ENCODE data around the gene OPHN1. TPM values are rescaled to one million over a fixed set of nuclear protein-coding genes. Genes with fewer than 3 reads are reported as not detected.

OPHN1 gene
- polyA plus RNA-seq, 1 donor from 2014 or later: not detected

GRCh38 chrX:68147848-68148247 is 285.4 kb downstream of the OPHN1 start:
- H3K4me3 Mint-ChIP-seq: no peak overlapping the region
- H3K9me3 Mint-ChIP-seq: no peaks in the 10 kb centered on the region
- no peaks in the 10 kb centered on the region for H3K36me3 Mint-ChIP-seq
- H3K27ac Mint-ChIP-seq: no peak overlapping the region
- no peaks in the 10 kb centered on the region for H3K27me3 Mint-ChIP-seq
- no peaks in the 10 kb centered on the region for H3K4me1 Mint-ChIP-seq

GRCh38 chrX:68146054-68146453 is 287.2 kb downstream of the OPHN1 start:
- Mint-ChIP-seq H3K27me3 (no peaks in the 10 kb centered on the region), H3K36me3 (no peaks in the 10 kb centered on the region), H3K4me3 (no peak overlapping the region), H3K9me3 (no peaks in the 10 kb centered on the region), H3K4me1 (no peaks in the 10 kb centered on the region), H3K27ac (no peak overlapping the region)

GRCh38 chrX:68139791-68140190 is 293.5 kb downstream of the OPHN1 start:
- Mint-ChIP-seq H3K27ac (no peak overlapping the region), H3K9me3 (no peaks in the 10 kb centered on the region), H3K27me3 (no peaks in the 10 kb centered on the region), H3K4me1 (no peaks in the 10 kb centered on the region), H3K4me3 (no peak overlapping the region), H3K36me3 (no peaks in the 10 kb centered on the region)

- Mint-ChIP-seq H3K27ac (no peak overlapping the region), H3K4me1 (no peaks in the 10 kb centered on the region), H3K36me3 (no peaks in the 10 kb centered on the region), H3K27me3 (no peaks in the 10 kb centered on the region), H3K4me3 (no peak overlapping the region), H3K9me3 (peaks cover 0 to 2% (median 0%) of the 10 kb centered on the region in 3 donors)
These were observed 300.1 kb downstream of the OPHN1 start for GRCh38 chrX:68133181-68133580.

GRCh38 chrX:68132749-68133148 is 300.5 kb downstream of the OPHN1 start:
- Mint-ChIP-seq H3K9me3 (peaks cover 0 to 2% (median 0%) of the 10 kb centered on the region in 3 donors), H3K36me3 (no peaks in the 10 kb centered on the region), H3K27me3 (no peaks in the 10 kb centered on the region), H3K4me1 (no peaks in the 10 kb centered on the region), H3K4me3 (no peak overlapping the region), H3K27ac (no peak overlapping the region)

- H3K9me3 Mint-ChIP-seq: no peaks in the 10 kb centered on the region
- H3K27ac Mint-ChIP-seq: no peak overlapping the region
- H3K27me3 Mint-ChIP-seq: no peaks in the 10 kb centered on the region
- no peak overlapping the region for H3K4me3 Mint-ChIP-seq
- no peaks in the 10 kb centered on the region for H3K36me3 Mint-ChIP-seq
- H3K4me1 Mint-ChIP-seq: no peaks in the 10 kb centered on the region
These were observed 311.5 kb downstream of the OPHN1 start for GRCh38 chrX:68121835-68122234.

GRCh38 chrX:68121371-68121770 is 311.9 kb downstream of the OPHN1 start:
- Mint-ChIP-seq H3K36me3 (no peaks in the 10 kb centered on the region), H3K4me3 (no peak overlapping the region), H3K27ac (no peak overlapping the region), H3K9me3 (no peaks in the 10 kb centered on the region), H3K4me1 (no peaks in the 10 kb centered on the region), H3K27me3 (no peaks in the 10 kb centered on the region)

GRCh38 chrX:68115371-68115770 is 317.9 kb downstream of the OPHN1 start:
- H3K36me3 Mint-ChIP-seq: no peaks in the 10 kb centered on the region

GRCh38 chrX:68114573-68115129 is 318.6 kb downstream of the OPHN1 start:
- H3K27ac Mint-ChIP-seq: no peak overlapping the region
- no peaks in the 10 kb centered on the region for H3K27me3 Mint-ChIP-seq
- no peaks in the 10 kb centered on the region for H3K36me3 Mint-ChIP-seq
- H3K9me3 Mint-ChIP-seq: no peaks in the 10 kb centered on the region
- H3K4me3 Mint-ChIP-seq: no peak overlapping the region
- no peaks in the 10 kb centered on the region for H3K4me1 Mint-ChIP-seq

More at GRCh38 chrX:68115371-68115770, 317.9 kb downstream of the OPHN1 start:
- Mint-ChIP-seq H3K27ac (no peak overlapping the region), H3K9me3 (no peaks in the 10 kb centered on the region), H3K4me3 (no peak overlapping the region), H3K4me1 (no peaks in the 10 kb centered on the region), H3K27me3 (no peaks in the 10 kb centered on the region)

GRCh38 chrX:68113837-68114572 is 319.3 kb downstream of the OPHN1 start:
- Mint-ChIP-seq H3K9me3 (peaks cover 0 to 3% (median 0%) of the 10 kb centered on the region in 3 donors), H3K4me1 (no peaks in the 10 kb centered on the region), H3K4me3 (no peak overlapping the region), H3K27me3 (no peaks in the 10 kb centered on the region), H3K36me3 (no peaks in the 10 kb centered on the region), H3K27ac (no peak overlapping the region)

- no peak overlapping the region for H3K4me3 Mint-ChIP-seq
- H3K36me3 Mint-ChIP-seq: no peaks in the 10 kb centered on the region
- H3K9me3 Mint-ChIP-seq: peaks cover 0 to 5% (median 0%) of the 10 kb centered on the region in 3 donors
- no peak overlapping the region for H3K27ac Mint-ChIP-seq
- H3K27me3 Mint-ChIP-seq: no peaks in the 10 kb centered on the region
- no peaks in the 10 kb centered on the region for H3K4me1 Mint-ChIP-seq
These were observed 321.0 kb downstream of the OPHN1 start for GRCh38 chrX:68112321-68112720.

- Mint-ChIP-seq H3K4me1 (no peaks in the 10 kb centered on the region), H3K36me3 (no peaks in the 10 kb centered on the region), H3K9me3 (peaks cover 0 to 13% (median 2%) of the 10 kb centered on the region in 3 donors), H3K27me3 (no peaks in the 10 kb centered on the region), H3K4me3 (no peak overlapping the region), H3K27ac (no peak overlapping the region)
These were observed 324.1 kb downstream of the OPHN1 start for GRCh38 chrX:68109162-68109561.

- H3K27me3 Mint-ChIP-seq: no peaks in the 10 kb centered on the region
- no peak overlapping the region for H3K4me3 Mint-ChIP-seq
- H3K27ac Mint-ChIP-seq: no peak overlapping the region
- H3K4me1 Mint-ChIP-seq: no peaks in the 10 kb centered on the region
- no peaks in the 10 kb centered on the region for H3K36me3 Mint-ChIP-seq
- peaks cover 0 to 2% (median 0%) of the 10 kb centered on the region in 3 donors for H3K9me3 Mint-ChIP-seq
These were observed 334.9 kb downstream of the OPHN1 start for GRCh38 chrX:68098431-68098830.

GRCh38 chrX:68090266-68090665 is 343.0 kb downstream of the OPHN1 start:
- H3K27me3 Mint-ChIP-seq: no peaks in the 10 kb centered on the region
- H3K4me1 Mint-ChIP-seq: no peaks in the 10 kb centered on the region
- H3K9me3 Mint-ChIP-seq: peaks cover 0 to 3% (median 1%) of the 10 kb centered on the region in 3 donors
- H3K36me3 Mint-ChIP-seq: no peaks in the 10 kb centered on the region
- no peak overlapping the region for H3K4me3 Mint-ChIP-seq
- H3K27ac Mint-ChIP-seq: no peak overlapping the region

GRCh38 chrX:68087526-68087925 is 345.8 kb downstream of the OPHN1 start:
- Mint-ChIP-seq H3K36me3 (no peaks in the 10 kb centered on the region), H3K9me3 (peaks cover 0 to 5% (median 1%) of the 10 kb centered on the region in 3 donors), H3K4me3 (no peak overlapping the region), H3K27ac (no peak overlapping the region), H3K27me3 (no peaks in the 10 kb centered on the region), H3K4me1 (no peaks in the 10 kb centered on the region)

GRCh38 chrX:68086709-68087108 is 346.6 kb downstream of the OPHN1 start:
- H3K4me3 Mint-ChIP-seq: no peak overlapping the region
- H3K27ac Mint-ChIP-seq: no peak overlapping the region
- H3K4me1 Mint-ChIP-seq: no peaks in the 10 kb centered on the region
- H3K27me3 Mint-ChIP-seq: no peaks in the 10 kb centered on the region
- no peaks in the 10 kb centered on the region for H3K36me3 Mint-ChIP-seq
- H3K9me3 Mint-ChIP-seq: peaks cover 0 to 5% (median 1%) of the 10 kb centered on the region in 3 donors
